ENCODE data around the gene ZFP64.
A peak's percentile ranks its signal among the peaks of the same experiment; 100 is the strongest.

Gene ZFP64

DNA sequence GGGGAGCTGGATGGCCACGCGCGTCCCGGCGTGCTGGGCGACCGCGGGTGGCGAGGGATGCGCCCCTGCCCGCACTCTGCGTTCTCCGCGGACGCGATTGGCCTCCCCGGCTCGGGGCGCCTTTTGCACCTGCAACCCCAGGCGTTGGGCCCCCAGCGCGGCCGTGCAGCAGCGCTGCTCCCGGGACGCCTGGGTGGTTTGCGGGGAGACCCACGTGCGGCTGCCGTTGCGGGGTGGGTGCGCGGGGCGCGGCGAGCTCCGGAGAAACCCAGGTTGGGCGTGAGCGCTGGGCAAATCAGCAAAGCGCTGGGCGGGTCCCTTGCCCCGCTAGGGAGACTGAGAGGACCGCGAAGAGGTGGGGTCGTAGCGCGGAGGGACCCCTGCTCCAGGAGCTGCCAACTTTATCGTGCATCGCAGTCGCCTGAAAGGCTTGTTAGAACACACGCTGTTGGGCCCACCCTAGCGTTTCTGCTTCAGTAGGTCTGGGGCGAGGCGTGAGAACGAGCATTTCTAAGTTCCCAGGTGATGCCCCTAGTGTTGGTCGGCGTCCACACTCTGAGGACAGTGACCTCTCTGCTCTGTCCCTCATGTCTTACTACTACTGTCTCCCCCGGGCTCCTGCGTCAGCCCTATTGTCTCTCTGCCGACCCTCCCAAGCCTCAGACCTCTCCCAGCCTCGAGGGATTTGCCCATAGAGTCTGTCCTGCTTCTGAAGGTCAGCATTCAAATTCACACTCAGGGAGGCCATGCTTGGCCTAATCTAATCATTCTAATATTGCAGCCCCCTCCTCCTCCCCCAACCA is 538 bp upstream of the ZFP64 start:
- DNase-seq (ENCODE audit: low read depth), result no peak
- TF ChIP-seq CTCF (conservative IDR thresholded peaks at IDR 0.05; ENCODE audit: control insufficient read depth, insufficient read depth, low read depth, low read length), result no peak
- H3K4me3 ChIP-seq (ENCODE audit: control insufficient read depth, low read depth, low read length), result peak overlapping the region; percentile 92

GRCh38 chr20:52190437-52191131 is 995 bp downstream of the ZFP64 start:
- TF ChIP-seq CTCF (conservative IDR thresholded peaks at IDR 0.05; ENCODE audit: control insufficient read depth, insufficient read depth, low read depth, low read length), result no peak
- peak overlapping the region; percentile 92 for H3K4me3 ChIP-seq (ENCODE audit: control insufficient read depth, low read depth, low read length)
- DNase-seq (ENCODE audit: low read depth), result peak; percentile 30

- TF ChIP-seq CTCF (conservative IDR thresholded peaks at IDR 0.05; ENCODE audit: control insufficient read depth, insufficient read depth, low read depth, low read length), result no peak
- DNase-seq (ENCODE audit: low read depth), result no peak
- H3K4me3 ChIP-seq (ENCODE audit: control insufficient read depth, low read depth, low read length), result no peak overlapping the region
These were observed 9.8 kb downstream of the ZFP64 start for GRCh38 chr20:52181766-52182165.

- TF ChIP-seq CTCF (conservative IDR thresholded peaks at IDR 0.05; ENCODE audit: control insufficient read depth, insufficient read depth, low read depth, low read length), result no peak
- H3K4me3 ChIP-seq (ENCODE audit: control insufficient read depth, low read depth, low read length), result no peak overlapping the region
- no peak for DNase-seq (ENCODE audit: low read depth)
These were observed 11.3 kb downstream of the ZFP64 start for GRCh38 chr20:52180180-52180840.

DNA sequence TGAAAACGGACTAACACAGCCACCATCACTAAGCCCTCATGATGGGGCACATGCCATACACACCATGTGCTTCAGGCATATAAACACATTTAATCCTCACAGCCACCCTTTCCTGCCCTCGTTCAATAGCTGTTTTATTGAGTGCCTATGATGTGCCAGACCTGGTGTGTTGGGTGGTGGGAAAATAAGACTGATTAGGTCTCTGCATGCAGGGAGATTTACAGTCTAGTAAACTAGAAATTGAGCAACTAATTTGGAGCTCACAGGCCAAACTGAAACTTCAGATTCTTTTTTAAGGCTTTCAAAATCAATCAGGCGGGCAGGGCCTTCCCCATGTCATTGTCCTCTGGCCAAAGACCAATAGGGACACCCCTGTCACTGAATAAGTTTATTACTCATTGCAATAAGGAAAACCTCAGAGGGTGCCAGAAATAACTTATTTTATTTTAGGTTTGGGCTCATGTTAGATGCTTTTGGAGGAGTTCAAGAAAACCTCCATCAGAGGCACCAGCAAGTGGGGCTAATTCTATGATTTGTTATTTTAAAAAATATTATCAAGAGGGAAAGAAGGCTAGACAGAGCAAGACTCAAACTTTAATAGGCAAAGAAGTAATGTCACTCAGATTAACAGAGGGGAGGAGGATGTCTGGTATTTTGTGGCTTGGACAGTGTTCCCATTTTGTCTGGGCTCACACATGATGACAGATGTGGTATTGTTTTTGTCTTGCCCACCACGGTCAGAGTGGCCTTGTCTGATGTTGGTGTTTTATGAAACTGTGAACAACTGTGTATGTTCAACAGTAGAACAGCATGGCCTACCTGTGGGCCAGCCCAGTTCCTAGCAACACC is 12.0 kb downstream of the ZFP64 start:
- TF ChIP-seq CTCF (conservative IDR thresholded peaks at IDR 0.05; ENCODE audit: control insufficient read depth, insufficient read depth, low read depth, low read length), result no peak
- no peak for DNase-seq (ENCODE audit: low read depth)
- H3K4me3 ChIP-seq (ENCODE audit: control insufficient read depth, low read depth, low read length), result no peak overlapping the region

- DNase-seq (ENCODE audit: low read depth), result no peak
- TF ChIP-seq CTCF (conservative IDR thresholded peaks at IDR 0.05; ENCODE audit: control insufficient read depth, insufficient read depth, low read depth, low read length), result no peak
- H3K4me3 ChIP-seq (ENCODE audit: control insufficient read depth, low read depth, low read length), result no peak overlapping the region
These were observed 12.9 kb downstream of the ZFP64 start for GRCh38 chr20:52178691-52179090.
